Stomach (tissue), 4 donors: ENCODE data around the gene CEP78.

Source experiments
- POLR2A ChIP-seq, 4 donors: fragments of 450-650 bp; IDR thresholded peaks; one replicate each; pipeline ENCODE4 v1.6.1; 2016; ENCODE audit warnings: antibody characterized with exemption in 4 of 4, control low read depth in 2 of 4, mild to moderate bottlenecking in 1 of 4, moderate library complexity in 1 of 4
- POLR2AphosphoS5 ChIP-seq, 3 donors: sonication (generic); formaldehyde crosslinking; IDR thresholded peaks; one replicate each; pipeline ENCODE4 v1.6.1; 2016; ENCODE audit warnings: antibody characterized with exemption in 3 of 3
- TF ChIP-seq, protein P1 (sequence below), 7 experiments: fragments of 450-650 bp in 4 of 7; fragments of 200-600 bp in 3 of 7; sonication (generic) in 3 of 7; IDR thresholded peaks; one replicate each; pipeline ENCODE4 v1.5.1; 2016 to 2019; ENCODE audit warnings: antibody characterized with exemption in 7 of 7, control low read depth in 2 of 7, mild to moderate bottlenecking in 1 of 7

DNA sequence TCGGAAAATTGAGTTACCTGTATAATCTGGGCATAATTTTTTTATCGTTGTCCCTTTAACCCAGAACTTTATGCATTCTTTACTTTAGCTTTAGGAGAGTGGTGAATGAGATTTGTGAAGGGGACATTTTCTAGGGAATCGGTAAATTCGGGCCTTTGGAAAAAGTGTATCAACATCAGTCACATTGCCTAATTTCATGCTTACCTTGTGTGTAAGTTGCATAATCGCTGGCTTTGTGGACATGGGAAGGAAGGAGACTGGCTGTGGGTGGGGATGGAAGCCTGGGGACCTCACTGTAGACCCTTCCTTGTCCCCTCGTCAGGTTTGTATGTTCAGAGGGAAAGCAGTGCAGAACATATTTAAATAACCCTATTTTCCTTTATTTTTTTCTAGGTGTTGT lies 64.3 kb downstream of the CEP78 start:
- TF ChIP-seq POLR2AphosphoS5 (IDR thresholded peaks at IDR 0.05) = no peak
- TF ChIP-seq, protein P1, sequence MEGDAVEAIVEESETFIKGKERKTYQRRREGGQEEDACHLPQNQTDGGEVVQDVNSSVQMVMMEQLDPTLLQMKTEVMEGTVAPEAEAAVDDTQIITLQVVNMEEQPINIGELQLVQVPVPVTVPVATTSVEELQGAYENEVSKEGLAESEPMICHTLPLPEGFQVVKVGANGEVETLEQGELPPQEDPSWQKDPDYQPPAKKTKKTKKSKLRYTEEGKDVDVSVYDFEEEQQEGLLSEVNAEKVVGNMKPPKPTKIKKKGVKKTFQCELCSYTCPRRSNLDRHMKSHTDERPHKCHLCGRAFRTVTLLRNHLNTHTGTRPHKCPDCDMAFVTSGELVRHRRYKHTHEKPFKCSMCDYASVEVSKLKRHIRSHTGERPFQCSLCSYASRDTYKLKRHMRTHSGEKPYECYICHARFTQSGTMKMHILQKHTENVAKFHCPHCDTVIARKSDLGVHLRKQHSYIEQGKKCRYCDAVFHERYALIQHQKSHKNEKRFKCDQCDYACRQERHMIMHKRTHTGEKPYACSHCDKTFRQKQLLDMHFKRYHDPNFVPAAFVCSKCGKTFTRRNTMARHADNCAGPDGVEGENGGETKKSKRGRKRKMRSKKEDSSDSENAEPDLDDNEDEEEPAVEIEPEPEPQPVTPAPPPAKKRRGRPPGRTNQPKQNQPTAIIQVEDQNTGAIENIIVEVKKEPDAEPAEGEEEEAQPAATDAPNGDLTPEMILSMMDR (IDR thresholded peaks at IDR 0.05) = no peak
- no peak for TF ChIP-seq POLR2A (IDR thresholded peaks at IDR 0.05)
